Heart left ventricle (tissue), 13 donors: ENCODE measurements around the gene PSEN2.

Experiments
- POLR2A ChIP-seq, 2 donors: fragments of 450-650 bp; IDR thresholded peaks; one replicate each; pipeline ENCODE4 v1.6.1; 2017; ENCODE audit warnings: antibody characterized with exemption in 2 of 2, mild to moderate bottlenecking in 2 of 2, moderate library complexity in 2 of 2
- TF ChIP-seq, protein P1 (sequence below), 12 donors: fragments of 200-600 bp; sonication (generic) in 4 of 12; IDR thresholded peaks; one replicate each; pipeline versions ENCODE4 v1.5.0 to v1.8.0; 2018 to 2022; ENCODE audit warnings: antibody characterized with exemption in 12 of 12, mild to moderate bottlenecking in 5 of 12
- donor health status: ischemic (EF 13 %, LVEDD 7.1; RV severe dilation, severe dysfunction).
- donor health status: DM: no; HTN: yes; CAD: no.
- donor health status: DM: no; HTN: no; CAD: no.
- donor health status: ischemic (EF 25% LVEDD 6.9; RV normal size, moderate dysfunction).
- donor health status: ischemic (EF 25% LVEDD 5.7; RV mildly dilated, moderate dysfunction).
- donor health status: ischemic (EF 35%, LVEDD 5.7; RV mildly dilated, moderate dysfunction).
- donor health status: nonischemic (EF 11% LVEDD 7.7; RV severe dilation, severe dysfunction).
- donor health status: DM: yes; HTN: yes; CAD: no.
- donor health status: PGD.
- donor health status: ischemic (EF 29% LVEDD 5.4; RV normal size, mild dysfunction).
- donor health status: nonischemic (EF 23%, LVEDD 6.1; RV moderate dilation, normal function).

- TF ChIP-seq POLR2A (IDR thresholded peaks at IDR 0.05): no peak
- TF ChIP-seq, protein P1, sequence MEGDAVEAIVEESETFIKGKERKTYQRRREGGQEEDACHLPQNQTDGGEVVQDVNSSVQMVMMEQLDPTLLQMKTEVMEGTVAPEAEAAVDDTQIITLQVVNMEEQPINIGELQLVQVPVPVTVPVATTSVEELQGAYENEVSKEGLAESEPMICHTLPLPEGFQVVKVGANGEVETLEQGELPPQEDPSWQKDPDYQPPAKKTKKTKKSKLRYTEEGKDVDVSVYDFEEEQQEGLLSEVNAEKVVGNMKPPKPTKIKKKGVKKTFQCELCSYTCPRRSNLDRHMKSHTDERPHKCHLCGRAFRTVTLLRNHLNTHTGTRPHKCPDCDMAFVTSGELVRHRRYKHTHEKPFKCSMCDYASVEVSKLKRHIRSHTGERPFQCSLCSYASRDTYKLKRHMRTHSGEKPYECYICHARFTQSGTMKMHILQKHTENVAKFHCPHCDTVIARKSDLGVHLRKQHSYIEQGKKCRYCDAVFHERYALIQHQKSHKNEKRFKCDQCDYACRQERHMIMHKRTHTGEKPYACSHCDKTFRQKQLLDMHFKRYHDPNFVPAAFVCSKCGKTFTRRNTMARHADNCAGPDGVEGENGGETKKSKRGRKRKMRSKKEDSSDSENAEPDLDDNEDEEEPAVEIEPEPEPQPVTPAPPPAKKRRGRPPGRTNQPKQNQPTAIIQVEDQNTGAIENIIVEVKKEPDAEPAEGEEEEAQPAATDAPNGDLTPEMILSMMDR (IDR thresholded peaks at IDR 0.05): no peak
These were observed 22.1 kb downstream of the PSEN2 start for GRCh38 chr1:226892524-226892875.
